ENCODE results near the gene PRSS50.

Gene PRSS50

DNA sequence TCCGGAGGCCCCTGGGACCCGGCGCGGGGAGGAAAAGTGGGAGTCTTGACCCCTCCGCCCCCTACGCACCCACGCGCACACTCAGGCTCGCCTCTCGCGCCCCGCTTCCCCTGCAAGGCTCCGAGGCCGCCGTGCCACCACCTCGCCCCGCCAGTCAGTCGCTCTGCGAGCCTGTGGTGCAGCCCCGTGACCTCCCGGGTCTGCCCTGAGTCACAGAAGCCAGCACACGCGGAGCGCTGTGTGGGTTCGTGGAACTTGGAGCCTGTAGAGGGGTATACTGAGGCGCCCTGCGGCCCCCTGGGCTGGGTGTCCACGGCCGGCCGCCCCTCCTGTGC is 23.8 kb downstream of the PRSS50 start:
- no peak for DNase-seq (ENCODE audit: insufficient read length, low spot score)
- no peak for FAIRE-seq

DNA sequence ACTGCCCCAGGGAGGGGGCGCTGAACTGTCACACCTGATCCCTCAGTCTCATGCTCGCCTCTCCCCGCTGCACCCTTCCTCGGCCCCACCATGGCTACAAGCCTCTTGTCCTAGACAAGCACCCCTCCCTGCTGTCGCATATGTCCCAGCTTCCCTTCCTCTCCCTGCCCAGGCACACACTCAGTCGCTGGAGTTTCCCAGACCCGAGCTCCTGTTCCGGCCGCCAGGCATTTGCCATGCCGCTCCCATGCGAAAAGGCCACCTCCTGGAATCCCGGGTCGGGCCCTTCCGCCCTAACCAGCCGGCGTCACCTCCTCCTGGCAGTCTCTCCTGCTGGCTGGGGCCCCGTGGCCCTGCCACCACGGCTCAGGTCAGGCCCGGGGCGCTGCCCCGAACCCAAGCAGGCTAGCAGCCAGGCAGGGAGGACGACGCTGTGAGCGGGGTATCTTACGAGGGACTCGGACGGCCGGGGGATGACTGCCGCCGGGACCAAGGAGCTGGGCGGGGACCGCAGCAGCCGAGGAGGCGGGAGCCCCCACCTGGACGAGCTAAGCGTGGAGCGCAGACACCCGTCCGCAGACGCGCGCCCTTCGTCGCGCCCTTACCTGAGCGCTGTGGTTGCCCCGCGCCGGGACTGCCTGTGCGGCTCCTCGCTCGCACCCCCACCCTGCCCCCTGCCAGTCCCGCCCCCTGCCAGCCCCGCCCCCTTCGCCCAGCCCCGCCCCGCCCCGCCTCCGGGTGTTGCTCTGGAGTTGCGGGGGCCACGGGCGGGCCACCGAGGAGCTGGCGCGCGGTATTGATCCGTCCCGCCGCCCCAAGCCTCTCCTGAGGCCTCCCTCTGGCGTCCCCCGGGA is 24.4 kb downstream of the PRSS50 start, which contains the start of gene ALS2CL:
Gene ALS2CL, minus strand, starts transcription at position 642 of the 854 bp plus-strand sequence. CDS start 4,239 bp downstream, outside the sequence.
- FAIRE-seq, result no peak

DNA sequence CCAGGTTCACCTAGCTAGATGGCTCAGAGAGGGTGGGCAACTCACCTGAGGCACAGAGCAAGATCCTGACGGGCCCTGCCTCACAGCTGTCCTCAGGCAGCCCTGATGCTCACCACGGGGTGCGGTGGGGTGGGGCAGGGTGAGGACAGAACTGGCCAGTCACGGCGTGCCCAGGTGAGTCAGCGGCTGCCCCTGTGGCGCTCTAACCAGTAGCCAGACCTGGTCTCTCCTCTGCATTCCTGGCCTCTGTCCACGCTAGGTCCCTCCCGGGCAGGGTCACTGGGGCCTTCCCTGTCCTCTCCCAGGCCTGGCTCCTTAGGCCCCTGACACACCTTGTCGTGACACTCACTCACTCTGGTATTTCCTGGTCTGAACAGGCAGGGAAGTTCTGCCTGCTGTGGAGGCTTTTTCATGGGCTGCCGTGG is 25.1 kb downstream of the PRSS50 start:
- FAIRE-seq (no peak), DNase-seq (ENCODE audit: insufficient read length, low spot score) (no peak)

More for the DNA sequence above, 24.4 kb downstream of the PRSS50 start, which contains the start of gene ALS2CL:
- peak; percentile 60 for DNase-seq (ENCODE audit: insufficient read length, low spot score)

DNA sequence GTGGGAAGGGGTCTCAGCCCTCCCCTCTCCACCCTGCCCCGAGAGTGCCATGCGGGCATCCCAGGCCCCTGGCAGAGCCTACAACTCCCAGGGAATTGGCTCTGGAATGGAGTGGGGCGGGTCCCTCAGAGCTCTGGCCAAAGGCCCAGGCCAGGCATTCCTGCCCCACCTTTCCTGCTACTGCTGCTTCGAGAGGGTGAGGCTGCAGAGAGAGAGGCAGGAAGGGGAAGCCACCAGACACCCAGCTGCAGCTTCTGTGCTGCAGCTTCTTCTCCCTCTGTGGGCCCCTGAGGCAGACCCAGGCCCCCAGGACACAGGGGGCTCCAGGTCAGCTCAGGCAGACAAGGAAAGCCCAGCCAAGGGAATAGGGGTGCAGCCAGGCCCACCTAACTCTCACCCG is 26.9 kb downstream of the PRSS50 start:
- FAIRE-seq, result no peak

DNA sequence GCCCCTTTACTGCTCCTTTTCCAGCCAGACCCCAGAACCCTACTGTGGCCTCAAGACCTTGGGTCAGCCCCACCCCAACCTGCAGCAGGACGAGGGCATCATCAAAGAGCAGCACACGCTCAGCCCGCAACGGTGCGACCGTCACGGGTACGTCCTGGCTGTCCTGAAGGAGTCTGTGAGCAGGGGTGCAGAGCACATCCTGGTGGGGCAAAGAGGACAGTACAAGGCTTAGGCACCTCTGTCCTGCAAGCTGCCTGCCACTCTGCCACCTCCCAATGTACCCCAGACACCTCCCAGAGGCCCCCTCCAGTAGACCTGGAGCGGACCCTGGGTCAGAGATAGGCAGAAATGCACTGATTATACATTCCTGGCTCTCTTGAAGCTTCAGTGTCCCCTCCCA is 32.2 kb downstream of the PRSS50 start:
- no peak for FAIRE-seq
- DNase-seq (ENCODE audit: insufficient read length, low spot score), result no peak

More for the DNA sequence above, 26.9 kb downstream of the PRSS50 start:
- DNase-seq (ENCODE audit: insufficient read length, low spot score), result no peak

DNA sequence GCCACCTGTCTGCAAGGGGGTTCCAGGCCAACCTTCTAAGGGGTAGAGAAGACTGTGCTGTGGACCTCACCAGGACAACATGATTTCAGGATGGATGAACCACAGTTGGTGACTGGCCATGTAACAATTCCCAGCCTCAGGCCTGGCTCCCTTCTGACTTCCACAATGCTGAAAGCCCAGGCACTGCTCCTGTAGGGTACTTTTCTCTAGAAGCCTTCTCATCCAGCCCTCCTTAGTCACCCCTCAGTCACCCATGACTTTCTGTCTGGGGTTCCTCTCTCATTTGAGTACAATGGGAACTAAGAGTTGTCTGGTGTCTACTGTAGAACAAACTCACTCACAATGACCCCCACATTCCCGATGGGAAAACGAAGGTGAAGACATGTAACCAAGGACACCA is 32.8 kb downstream of the PRSS50 start:
- no peak for DNase-seq (ENCODE audit: insufficient read length, low spot score)
- FAIRE-seq, result no peak

DNA sequence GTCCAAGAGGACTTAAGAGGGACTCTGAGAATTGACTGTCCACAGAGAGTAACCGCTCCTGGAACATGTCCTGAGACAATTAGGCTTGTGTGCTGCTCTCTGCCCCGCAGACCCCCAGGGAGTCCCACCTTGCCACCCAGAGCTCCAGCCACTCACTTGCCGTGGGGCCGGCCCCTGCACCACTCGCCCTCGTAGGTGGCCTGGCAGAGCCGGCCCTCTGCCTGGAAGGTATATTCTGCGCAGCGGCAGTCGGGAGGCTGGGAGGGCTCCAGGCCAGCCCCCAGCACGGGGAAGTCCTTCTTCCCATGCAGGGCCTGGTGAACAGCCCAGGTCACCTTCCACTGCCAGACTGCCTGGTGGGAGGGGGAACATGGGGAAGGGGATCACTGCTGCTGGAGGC is 34.7 kb downstream of the PRSS50 start:
- no peak for FAIRE-seq

DNA sequence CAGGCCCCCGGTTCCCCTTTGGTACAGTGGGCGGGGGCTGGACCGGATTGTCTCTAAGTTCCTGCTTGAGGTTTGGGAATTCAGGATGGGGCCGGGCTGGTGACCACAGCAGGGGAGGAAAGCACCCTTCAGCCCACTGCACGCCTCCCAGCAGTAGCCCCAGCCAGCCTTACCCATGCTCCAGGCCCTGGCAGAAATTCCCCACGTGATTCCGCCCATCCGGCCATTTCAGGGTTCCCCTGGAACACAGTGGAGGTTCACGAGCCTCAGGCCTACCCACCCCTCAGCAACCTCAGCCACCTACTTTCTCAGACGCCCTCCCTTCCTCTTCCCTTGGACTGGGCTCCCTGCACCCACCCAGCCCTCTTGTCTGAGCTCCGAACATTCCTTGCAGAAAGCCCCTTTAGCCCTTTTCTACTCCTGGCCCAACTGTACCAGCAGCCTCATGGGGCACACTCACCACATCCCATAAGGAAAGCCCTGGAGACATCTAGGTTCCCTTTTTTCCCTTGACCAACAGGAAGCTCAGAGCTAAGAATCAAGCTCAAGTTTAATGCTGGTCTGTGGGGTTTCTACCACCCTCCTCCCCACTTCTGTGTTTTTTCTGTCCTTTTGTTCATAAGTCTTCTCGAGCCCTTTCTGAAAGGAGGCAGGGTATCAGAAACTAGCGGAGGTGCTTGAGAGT is 35.7 kb downstream of the PRSS50 start:
- DNase-seq (ENCODE audit: insufficient read length, low spot score) (no peak), FAIRE-seq (no peak)

More for the DNA sequence above, 34.7 kb downstream of the PRSS50 start:
- no peak for DNase-seq (ENCODE audit: insufficient read length, low spot score)

DNA sequence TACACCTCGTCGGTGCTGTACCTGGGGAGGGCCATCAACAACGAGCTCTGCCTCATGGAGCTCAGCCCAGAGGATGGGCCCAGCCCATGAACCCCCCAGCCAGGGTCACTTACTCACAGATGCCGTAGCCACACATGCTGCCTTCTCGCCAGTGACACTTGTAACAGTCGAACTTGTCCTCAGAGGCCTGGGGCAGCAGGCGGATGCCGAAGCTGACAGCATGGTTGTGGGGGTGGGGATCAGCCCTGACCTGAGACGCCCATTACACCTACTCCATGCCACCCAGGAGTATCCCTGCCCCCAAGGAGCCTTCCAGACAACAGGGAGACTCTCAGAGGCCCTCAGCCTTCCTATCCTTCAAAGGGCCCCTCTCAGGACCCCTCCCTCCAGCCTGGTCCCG is 36.3 kb downstream of the PRSS50 start:
- FAIRE-seq (no peak), DNase-seq (ENCODE audit: insufficient read length, low spot score) (no peak)

DNA sequence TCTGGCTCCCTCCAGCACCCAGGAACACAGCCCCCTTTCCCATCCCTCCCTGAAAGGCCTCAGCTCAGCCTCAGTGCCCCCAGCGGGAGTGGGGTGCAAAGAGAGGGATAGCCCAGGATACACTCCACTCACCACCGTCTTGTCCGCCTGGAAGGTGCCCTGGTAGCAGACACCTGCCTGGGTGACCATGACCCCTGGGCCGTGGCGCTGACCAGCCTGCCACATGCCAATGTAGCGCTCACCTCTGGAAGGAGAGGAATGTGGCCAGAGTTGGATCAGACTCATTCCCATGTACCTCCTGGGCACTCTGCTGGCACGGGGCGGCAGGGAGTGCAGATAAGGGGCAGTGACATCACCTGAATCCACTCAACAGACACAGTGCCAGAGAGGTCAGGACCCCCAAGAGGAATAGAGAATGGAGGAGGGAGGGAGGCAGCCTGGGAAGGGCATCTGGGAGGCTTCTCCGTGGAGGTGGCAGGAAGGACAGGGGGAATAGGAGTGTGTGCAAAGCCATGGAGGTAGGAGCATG is 37.3 kb downstream of the PRSS50 start:
- FAIRE-seq, result no peak

DNA sequence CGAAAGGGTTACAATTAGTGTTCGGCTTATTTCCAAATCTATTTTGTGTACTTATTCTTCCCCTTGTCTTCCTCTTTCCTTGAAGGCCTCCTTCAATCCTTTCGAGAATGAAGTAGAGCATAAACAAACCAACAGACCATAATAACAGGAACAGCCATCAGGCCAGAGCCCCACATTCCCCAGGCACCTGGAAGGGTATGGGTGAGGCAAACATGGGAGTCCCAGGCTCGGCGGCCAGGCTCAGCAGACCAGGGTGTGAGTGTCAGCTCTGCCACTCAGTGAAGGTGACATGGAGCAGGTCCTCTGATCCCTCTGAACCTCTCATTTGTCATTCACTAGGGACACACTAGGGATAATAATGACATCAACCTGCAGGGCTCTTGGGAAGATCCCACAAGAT is 38.0 kb downstream of the PRSS50 start:
- DNase-seq (ENCODE audit: insufficient read length, low spot score), result no peak
- FAIRE-seq, result no peak

More for the DNA sequence above, 37.3 kb downstream of the PRSS50 start:
- no peak for DNase-seq (ENCODE audit: insufficient read length, low spot score)

DNA sequence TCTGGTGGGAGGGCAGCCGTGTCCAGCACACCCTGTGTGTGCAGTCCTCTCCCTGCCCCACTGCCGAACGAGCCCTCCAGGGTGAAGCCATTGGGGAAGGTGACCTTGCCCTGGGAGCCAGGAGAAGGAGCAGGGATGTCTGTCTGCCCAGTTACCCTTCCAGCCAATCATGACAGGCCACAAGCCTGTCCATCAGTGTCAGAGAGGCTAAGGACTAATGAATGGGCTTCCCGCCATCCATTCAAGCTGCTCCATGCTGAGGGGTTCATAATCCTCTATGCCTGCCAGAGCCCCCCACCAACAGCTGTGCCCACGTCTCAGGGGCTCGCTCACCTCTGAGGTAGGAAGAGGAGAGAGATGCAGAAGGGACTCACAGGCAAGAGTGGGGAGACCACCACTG is 39.4 kb downstream of the PRSS50 start:
- FAIRE-seq (no peak), DNase-seq (ENCODE audit: insufficient read length, low spot score) (no peak)

DNA sequence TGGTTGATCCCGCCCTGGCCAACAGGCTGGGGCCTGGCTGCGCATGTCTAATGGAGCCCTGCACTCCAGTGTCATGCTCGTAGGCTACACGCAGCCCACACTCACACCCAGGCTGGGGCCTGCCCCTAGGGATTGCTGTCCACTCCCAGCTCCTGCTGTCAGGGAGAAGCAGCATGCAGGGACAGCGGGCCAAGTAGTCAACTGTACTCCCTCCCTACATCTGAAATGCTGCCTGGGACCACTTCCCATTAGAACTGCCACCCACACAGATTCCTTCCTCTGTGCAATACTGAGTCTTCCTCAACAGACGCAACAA is 40.3 kb downstream of the PRSS50 start:
- DNase-seq (ENCODE audit: insufficient read length, low spot score), result no peak
- no peak for FAIRE-seq

DNA sequence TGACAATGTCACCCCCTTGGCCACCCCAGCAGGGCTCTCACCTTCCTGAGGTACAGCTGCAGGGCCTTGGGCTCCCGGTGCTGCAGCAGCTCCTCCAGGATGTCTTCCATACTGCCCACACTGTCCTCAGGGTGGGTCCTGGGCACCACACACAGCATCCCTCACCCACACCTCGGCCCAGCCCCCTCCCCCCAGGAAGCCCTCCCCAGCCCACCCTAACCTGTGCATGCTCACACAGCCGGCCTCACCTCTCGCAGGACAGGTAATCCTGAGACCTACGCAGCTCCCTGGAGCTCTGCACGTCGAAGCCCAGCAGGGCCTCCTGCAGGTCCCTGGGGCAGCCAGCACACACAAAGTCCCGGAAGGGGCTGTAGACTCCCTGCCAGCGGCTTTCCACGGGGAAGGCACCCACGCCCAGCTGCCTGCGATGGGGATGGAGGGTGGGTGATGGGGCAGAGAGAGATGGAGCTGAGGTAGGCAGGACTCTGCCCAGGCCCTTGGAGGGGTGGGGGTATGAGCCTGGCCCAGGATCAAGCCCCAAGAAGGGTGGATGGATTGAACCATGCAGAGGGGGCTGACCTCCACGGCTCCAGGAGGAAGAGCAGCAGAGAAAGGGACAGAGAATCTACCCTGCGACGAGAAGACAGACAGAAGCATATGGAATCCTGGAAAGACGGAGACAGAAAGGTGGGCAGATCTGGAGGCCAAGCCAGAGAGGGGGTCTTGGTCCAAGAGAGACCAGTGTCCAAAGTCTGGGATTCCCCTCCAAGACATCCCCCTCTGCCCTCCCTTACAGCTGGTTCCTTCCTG is 40.9 kb downstream of the PRSS50 start:
- FAIRE-seq, result no peak

DNA sequence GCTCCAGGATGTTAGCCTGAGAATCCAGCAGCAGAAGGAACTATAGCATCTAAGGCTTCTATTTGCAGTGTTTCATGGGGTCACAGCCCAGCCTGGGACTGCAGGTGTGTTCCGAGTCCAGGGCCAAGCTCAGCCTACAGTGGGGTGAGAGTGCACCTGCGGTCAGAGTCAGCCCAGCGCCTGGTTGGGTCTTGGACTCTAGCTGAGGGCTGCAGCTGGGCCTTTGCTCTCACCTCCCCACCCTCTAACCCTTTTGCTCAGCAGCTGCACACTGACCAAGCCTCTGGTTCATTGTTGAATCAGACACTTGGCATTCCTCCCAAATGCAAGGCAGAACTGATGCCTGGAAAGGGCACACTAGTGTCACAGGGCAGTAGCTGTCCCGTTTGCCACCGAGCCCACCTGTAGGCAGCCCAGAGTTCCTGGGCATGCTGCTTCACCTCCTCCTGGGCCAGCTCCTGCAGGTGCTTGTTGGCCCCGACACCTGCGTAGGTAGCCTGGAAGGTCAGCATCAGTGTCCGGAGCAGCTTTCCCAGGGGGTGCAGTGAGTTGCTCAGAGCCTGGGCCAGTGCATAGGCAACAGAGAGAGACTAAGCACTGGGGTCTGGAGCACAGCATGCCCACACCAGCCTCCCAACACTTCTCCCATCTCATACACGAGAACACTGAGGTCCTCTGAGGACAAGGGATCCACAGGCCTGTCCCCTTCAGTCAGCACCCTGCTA is 41.7 kb downstream of the PRSS50 start:
- DNase-seq (ENCODE audit: insufficient read length, low spot score) (no peak), FAIRE-seq (no peak)

More for the DNA sequence above, 40.9 kb downstream of the PRSS50 start:
- DNase-seq (ENCODE audit: insufficient read length, low spot score), result no peak

DNA sequence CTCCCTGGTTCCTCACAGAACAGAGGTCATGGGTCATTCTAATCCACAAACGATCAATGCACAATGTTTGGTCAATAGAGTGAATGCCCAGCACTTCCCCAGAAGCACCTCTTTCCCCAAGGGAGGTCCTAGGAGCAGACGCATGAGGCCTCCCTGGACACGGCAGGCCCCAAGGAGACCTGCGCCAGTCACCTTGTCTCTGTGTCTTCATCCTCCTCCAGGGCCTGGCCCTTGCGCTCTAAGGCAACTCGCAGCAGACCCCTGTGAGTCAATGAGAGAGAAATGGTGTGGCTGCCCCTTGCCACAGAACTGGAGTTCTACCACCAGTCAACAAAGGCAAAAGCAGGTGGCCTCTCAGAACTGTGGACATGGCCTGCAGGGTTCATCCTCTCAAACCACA is 42.2 kb downstream of the PRSS50 start:
- FAIRE-seq (no peak), DNase-seq (ENCODE audit: insufficient read length, low spot score) (no peak)

DNA sequence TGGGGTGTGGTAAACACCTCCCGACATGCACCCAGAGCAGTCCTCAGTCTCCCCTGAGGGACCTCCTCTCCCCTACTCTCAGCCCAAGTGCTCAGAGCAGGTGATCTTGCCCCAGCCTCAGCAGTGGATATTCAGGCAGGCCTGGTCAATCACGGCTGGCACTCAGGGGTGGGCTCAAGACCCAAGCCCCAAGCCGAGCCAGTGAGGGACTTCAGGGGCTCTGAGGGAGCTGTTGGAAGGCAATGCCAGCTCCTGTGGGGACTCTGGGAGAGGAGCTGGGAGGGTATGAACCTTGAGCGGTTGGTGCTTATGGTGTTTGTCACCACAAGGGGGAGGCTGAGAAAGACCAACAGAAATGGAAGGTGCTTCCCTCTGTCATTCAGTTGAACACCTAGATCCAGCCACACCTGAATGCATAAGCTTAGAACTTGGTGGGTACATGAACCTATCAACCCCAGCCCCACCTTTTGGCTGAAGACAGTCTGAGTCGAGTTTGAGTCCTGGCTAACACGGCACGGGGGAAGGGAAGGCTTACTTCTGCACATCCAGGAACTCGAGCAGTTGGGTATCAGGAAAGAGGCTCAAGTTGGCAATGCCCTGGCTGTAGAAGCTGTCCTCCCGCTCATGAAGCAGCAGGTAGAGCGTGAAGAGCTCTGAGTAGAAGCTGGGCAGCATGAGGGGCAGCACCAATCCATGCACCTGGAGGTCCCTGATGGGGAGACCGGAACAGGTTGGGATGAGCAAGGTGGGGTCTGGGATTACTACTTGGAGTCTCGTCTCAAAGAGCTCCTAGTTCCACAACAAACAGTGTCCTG is 43.4 kb downstream of the PRSS50 start:
- DNase-seq (ENCODE audit: insufficient read length, low spot score) (no peak), FAIRE-seq (no peak)

DNA sequence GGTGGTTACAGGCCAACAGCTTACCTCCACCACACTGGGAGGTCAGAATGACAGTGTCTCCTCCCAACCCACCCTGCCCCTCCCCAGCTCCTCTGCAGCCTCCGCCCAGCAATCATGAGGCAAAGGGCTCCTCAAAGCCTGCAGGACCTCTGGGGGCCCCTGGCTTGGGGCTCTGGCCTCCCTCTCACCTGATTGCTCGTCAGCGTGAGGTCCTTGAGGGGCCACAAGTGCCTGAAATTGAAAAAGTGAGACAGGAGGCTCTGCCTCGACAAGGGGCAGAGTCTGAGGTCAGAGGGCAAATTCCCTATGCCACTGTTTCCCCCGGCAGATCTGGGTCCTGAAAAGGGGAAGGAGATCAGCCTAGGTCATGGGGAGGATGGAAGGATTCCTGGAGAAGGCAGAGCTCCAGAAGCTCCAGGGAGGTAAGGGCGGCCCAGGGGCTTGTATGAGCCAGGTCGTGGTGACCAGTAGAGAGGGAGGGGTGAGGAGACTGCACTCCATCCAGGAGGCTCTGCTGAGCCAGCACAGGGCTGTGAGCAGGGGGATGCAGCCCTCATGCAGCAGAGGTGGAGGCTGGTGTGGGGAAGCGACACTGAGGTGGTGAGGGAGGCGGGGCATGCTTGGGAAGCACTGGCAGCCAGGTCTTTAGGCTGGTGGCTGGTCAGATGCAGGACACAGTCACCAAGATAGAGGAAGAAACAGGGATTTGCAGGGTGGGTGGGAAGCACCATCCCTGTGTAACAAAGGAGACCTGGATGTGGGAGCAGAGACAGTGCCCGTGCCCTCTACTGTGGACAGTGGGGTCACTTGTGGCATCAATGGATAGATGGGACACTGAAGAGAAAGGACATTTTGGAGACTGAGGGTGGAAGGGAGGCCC is 44.3 kb downstream of the PRSS50 start:
- FAIRE-seq (no peak), DNase-seq (ENCODE audit: insufficient read length, low spot score) (no peak)

DNA sequence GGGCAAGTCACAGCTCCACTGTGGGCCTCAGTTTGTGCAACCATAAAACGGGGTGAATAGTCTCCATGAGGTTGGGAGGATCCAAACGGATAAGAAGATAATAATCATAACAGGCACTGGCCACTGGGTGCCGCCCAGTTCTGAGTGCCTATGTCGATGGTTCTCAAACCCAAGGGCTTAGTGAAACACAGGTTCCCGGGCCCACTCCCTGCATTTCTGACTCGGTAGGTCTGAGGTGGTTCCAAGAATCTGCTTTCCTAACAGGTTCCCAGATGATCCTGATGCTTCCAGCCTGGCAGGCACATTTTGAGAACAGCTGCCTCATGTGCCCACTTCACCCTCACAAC is 45.3 kb downstream of the PRSS50 start:
- no peak for FAIRE-seq
- DNase-seq (ENCODE audit: insufficient read length, low spot score), result no peak

Measured in GM19239 (cell line).